B cell (primary cell): ENCODE data around the gene OSER1. TPM values are rescaled to one million over a fixed set of nuclear protein-coding genes. Genes with fewer than 3 reads are reported as not detected.

Source experiments
- ATAC-seq: fragments of 200-7000 bp; cut with Tn5 transposase; one replicate; pipeline ENCODE4 v1.10.0; 2021; ENCODE audit warnings: low read depth, mild to moderate bottlenecking, moderate number of reproducible peaks, moderate library complexity
- CTCF ChIA-PET: fragments of 350-600 bp; sonication (Branson Sonifier 250); formaldehyde crosslinking; loops from one replicate; lab custom pipeline; 2021; ENCODE audit warnings: antibody characterized with exemption, inconsistent platforms; lab: Charles Lee
- POLR2A ChIA-PET: fragments of 350-600 bp; sonication (Branson Sonifier 250); formaldehyde crosslinking; loops from one replicate; lab custom pipeline; 2021; ENCODE audit warnings: antibody characterized with exemption; lab: Charles Lee
- DNase-seq: peaks from one replicate; pipeline ENCODE4 v3.0.0; 2013
- H2AFZ ChIP-seq: 2 replicates; pipeline ENCODE4 v1.6.1; 2012; ENCODE audit warnings: mild to moderate bottlenecking, low read depth, low read length; ENCODE audit not compliant: insufficient read depth, poor library complexity, severe bottlenecking
- H3K27ac ChIP-seq, 2 donors: 1 replicate in 1 of 2; 2 replicates in 1 of 2; pipeline ENCODE4 v1.5.1; 2012 to 2013; ENCODE audit warnings: low read length in 2 of 2, mild to moderate bottlenecking in 2 of 2, moderate library complexity in 1 of 2
- H3K27me3 ChIP-seq, 4 experiments: fragments of 200-600 bp in 1 of 4; sonication (generic) in 1 of 4; replicated peaks in 1 of 4; 1 replicate in 2 of 4; 2 replicates in 2 of 4; pipeline versions ENCODE4 v1.6.1 to v1.7.0; 2013 to 2016; ENCODE audit warnings: low read length in 3 of 4, mild to moderate bottlenecking in 2 of 4, mixed read lengths in 1 of 4, moderate library complexity in 1 of 4; ENCODE audit not compliant: insufficient read depth in 4 of 4, control insufficient read depth in 3 of 4; ENCODE audit errors: control extremely low read depth in 1 of 4
- H3K36me3 ChIP-seq, 2 experiments: replicated peaks in 1 of 2; 1 replicate in 1 of 2; 2 replicates in 1 of 2; pipeline versions ENCODE4 v1.6.1 to v1.7.1; 2013; ENCODE audit warnings: low read length in 1 of 2; ENCODE audit not compliant: insufficient read depth in 2 of 2, control insufficient read depth in 1 of 2; ENCODE audit errors: control extremely low read depth in 1 of 2, extremely low read depth in 1 of 2
- H3K4me1 ChIP-seq, 2 donors: fragments of 200-600 bp in 1 of 2; sonication (generic) in 1 of 2; 1 replicate in 1 of 2; 2 replicates in 1 of 2; pipeline versions ENCODE4 v1.5.1 to v1.6.1; 2013 to 2017; ENCODE audit warnings: low read length in 2 of 2; ENCODE audit not compliant: control insufficient read depth in 2 of 2, insufficient read depth in 2 of 2
- H3K4me2 ChIP-seq: replicated peaks from 2 replicates; pipeline ENCODE3; 2012; ENCODE audit warnings: mild to moderate bottlenecking, low read depth, low read length; ENCODE audit not compliant: poor library complexity, severe bottlenecking
- H3K4me3 ChIP-seq, 5 experiments: fragments of 200-600 bp in 1 of 5; sonication (generic) in 1 of 5; 1 replicate in 3 of 5; 2 replicates in 2 of 5; pipeline versions ENCODE4 v1.5.1 to v1.7.0; 2011 to 2016; ENCODE audit warnings: low read length in 4 of 5, mild to moderate bottlenecking in 4 of 5, low read depth in 2 of 5, control low read depth in 1 of 5, moderate library complexity in 1 of 5; ENCODE audit not compliant: insufficient read depth in 1 of 5; ENCODE audit errors: control extremely low read depth in 1 of 5, extremely low read depth in 1 of 5
- H3K79me2 ChIP-seq: fragments of 200-600 bp; sonication (generic); one replicate; pipeline ENCODE4 v1.6.0; 2016; ENCODE audit warnings: low read length; ENCODE audit not compliant: control insufficient read depth, insufficient read depth
- H3K9ac ChIP-seq: fragments of 200-600 bp; sonication (generic); 2 replicates; pipeline ENCODE4 v1.6.1; 2017; ENCODE audit warnings: mild to moderate bottlenecking, low read length, moderate library complexity
- H3K9me3 ChIP-seq, 3 donors: one replicate each; pipeline versions ENCODE4 v1.6.1 to v1.7.1; 2013; ENCODE audit warnings: low read length in 2 of 3; ENCODE audit not compliant: control insufficient read depth in 2 of 3, insufficient read depth in 1 of 3; ENCODE audit errors: control extremely low read depth in 1 of 3
- H4K20me1 ChIP-seq: 2 replicates; pipeline ENCODE4 v1.6.0; 2012; ENCODE audit warnings: mild to moderate bottlenecking, low read length; ENCODE audit not compliant: insufficient read depth, control insufficient read depth, poor library complexity, severe bottlenecking
- H3K27ac Mint-ChIP-seq: one replicate; pipeline ENCODE4 v1.8.0; 2021; ENCODE audit warnings: mixed read lengths
- H3K27me3 Mint-ChIP-seq: one replicate; pipeline ENCODE4 v1.8.0; 2021; ENCODE audit warnings: mixed read lengths
- H3K4me1 Mint-ChIP-seq: one replicate; pipeline ENCODE4 v1.8.0; 2021; ENCODE audit warnings: mixed read lengths
- H3K4me3 Mint-ChIP-seq: one replicate; pipeline ENCODE4 v1.8.0; 2021; ENCODE audit warnings: mixed read lengths
- H3K9me3 Mint-ChIP-seq: one replicate; pipeline ENCODE4 v1.8.0; 2022; ENCODE audit warnings: mixed read lengths; ENCODE audit not compliant: insufficient read depth
- EZH2 ChIP-seq: IDR thresholded peaks from 2 replicates; pipeline ENCODE4 v1.6.1; 2012; ENCODE audit warnings: borderline replicate concordance, low read depth, mild to moderate bottlenecking, moderate library complexity, low read length; ENCODE audit not compliant: insufficient read depth, poor library complexity, severe bottlenecking
- WGBS: methylation state at CpG from one replicate; pipeline ENCODE4 v1.1.5; 2013; ENCODE audit warnings: missing lambda C conversion rate; ENCODE audit not compliant: insufficient coverage; 5-methylcytosine and 5-hydroxymethylcytosine counted together
- intact Hi-C: fragments of 100-400 bp; cut with micrococcal nuclease; formaldehyde crosslinking; loops from one replicate; pipeline ENCODE4 v1.10.0; 2022
- polyA plus RNA-seq: library from polyadenylated mRNA; depleted of rRNA; stranded (reverse); fragments of >200 nt; gene quantifications from 2 replicates; pipeline ENCODE4 v1.2.3, GENCODE V29; 2012
- total RNA-seq, 2 donors: library from RNA; stranded (reverse); fragments of 120-200 nt in 1 of 2; gene quantifications; 1 replicate in 1 of 2; 2 replicates in 1 of 2; pipeline versions ENCODE4 v1.2.3 to v1.2.4, GENCODE V29; 2013 to 2022
- TF ChIP-seq, protein P1 (sequence below): fragments of 200-600 bp; IDR thresholded peaks from one replicate; pipeline ENCODE4 v1.8.0; 2022; ENCODE audit warnings: antibody characterized with exemption, mild to moderate bottlenecking

The OSER1 gene
- total and polyA plus RNA-seq, 2 donors (not counting 1 experiment from before 2014, with no cell fraction given) = 80.0 to 130 TPM

DNA sequence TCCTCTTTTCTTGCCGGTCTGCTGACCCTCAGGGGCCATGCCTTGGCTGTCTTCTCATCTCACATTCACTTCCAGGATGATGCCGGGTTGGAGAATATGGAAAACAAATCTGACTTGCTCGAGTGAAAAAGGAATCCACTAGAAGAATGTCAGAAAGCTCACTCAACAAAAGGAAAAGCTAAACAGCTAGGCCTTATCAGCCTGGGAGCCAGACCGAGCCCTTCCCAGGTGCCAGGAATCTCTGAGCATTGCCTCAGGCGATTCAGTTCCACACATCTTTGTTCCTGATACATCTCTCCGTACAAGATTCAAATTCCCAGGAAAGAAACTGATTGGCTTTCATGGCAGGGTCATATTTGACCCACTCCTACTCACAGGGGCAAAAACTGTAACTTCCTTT is 9.2 kb upstream of the OSER1 start:
- TF ChIP-seq, protein P1, sequence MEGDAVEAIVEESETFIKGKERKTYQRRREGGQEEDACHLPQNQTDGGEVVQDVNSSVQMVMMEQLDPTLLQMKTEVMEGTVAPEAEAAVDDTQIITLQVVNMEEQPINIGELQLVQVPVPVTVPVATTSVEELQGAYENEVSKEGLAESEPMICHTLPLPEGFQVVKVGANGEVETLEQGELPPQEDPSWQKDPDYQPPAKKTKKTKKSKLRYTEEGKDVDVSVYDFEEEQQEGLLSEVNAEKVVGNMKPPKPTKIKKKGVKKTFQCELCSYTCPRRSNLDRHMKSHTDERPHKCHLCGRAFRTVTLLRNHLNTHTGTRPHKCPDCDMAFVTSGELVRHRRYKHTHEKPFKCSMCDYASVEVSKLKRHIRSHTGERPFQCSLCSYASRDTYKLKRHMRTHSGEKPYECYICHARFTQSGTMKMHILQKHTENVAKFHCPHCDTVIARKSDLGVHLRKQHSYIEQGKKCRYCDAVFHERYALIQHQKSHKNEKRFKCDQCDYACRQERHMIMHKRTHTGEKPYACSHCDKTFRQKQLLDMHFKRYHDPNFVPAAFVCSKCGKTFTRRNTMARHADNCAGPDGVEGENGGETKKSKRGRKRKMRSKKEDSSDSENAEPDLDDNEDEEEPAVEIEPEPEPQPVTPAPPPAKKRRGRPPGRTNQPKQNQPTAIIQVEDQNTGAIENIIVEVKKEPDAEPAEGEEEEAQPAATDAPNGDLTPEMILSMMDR = no peak
- no peak for TF ChIP-seq EZH2
- Histone ChIP-seq H2AFZ (no peak overlapping the region), H3K79me2 (peaks cover 32% of the 10 kb centered on the region), H3K4me2 (no peak overlapping the region), H3K4me3 (no peak overlapping the region), H3K9me3 (no peaks in the 10 kb centered on the region), H4K20me1 (peaks cover 8% of the 10 kb centered on the region), H3K36me3 (peaks cover 0 to 7% of the 10 kb centered on the region in 2 experiments), H3K4me1 (peaks cover 18 to 21% of the 10 kb centered on the region in 2 donors), H3K27me3 (no peaks in the 10 kb centered on the region), H3K27ac (no peak overlapping the region), H3K9ac (no peak overlapping the region)
- DNase-seq (no peak), ATAC-seq (no peak)
- WGBS = 98% methylated on average over 6 of the region's 6 CpGs
- H3K9me3 Mint-ChIP-seq = no peaks in the 10 kb centered on the region
- ChIA-PET POLR2A (no interaction called here), CTCF (interaction anchor here (3.5 to 9.2 kb wide), 2 partner anchors 30 to 92 kb away, joined by 23 to 216 read pairs; partner anchors contain the start of gene FITM2)
- no peaks in the 10 kb centered on the region for H3K27me3 Mint-ChIP-seq
- H3K4me1 Mint-ChIP-seq = peaks cover 34% of the 10 kb centered on the region
- intact Hi-C loops = loop anchor here (5.0 to 10.0 kb wide), 2 partner anchors 243 to 365 kb away; partner anchors contain the start of gene PKIG
- no peak overlapping the region for H3K27ac Mint-ChIP-seq
- H3K4me3 Mint-ChIP-seq = no peak overlapping the region

DNA sequence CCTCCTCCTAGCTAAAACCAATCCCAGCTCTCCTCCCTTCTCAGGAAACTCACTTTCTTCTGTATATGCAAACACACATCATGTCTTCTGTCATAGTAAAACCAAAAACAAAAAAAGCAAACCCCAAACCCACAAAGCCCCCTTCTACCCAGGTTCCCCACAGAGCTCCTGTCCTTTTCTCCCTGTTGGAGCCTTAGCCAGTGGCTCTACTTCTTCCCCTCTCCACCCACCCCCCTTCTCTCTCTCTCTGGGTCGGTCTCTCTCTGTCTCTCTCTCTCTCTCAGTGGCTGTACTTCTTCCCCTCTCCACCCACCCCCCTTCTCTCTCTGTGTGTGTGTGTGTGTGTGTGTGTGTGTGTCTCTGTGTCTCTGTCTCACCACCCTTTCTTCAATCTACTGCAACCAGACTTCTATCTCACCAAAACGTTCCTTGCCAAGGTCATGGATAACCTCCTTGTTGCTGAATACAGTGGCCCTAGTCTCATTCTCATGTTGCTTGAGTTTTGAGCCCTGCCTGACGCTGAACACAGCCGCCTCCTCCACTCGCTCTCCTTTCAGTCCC is 8.7 kb upstream of the OSER1 start:
- Mint-ChIP-seq H3K9me3 (no peaks in the 10 kb centered on the region), H3K27ac (no peak overlapping the region), H3K27me3 (no peaks in the 10 kb centered on the region), H3K4me1 (peaks cover 34% of the 10 kb centered on the region), H3K4me3 (no peak overlapping the region)
- H3K4me1 ChIP-seq = peaks cover 18 to 22% of the 10 kb centered on the region in 2 donors
- H2AFZ ChIP-seq = no peak overlapping the region
- peak overlapping the region in 1 of 2 donors; percentile 25 for H3K27ac ChIP-seq
- peak overlapping the region; percentile 47 for H3K4me2 ChIP-seq
- ATAC-seq (no peak), DNase-seq (no peak)
- ChIA-PET CTCF (interaction anchor here (0.7 to 9.2 kb wide), 10 partner anchors 10 to 648 kb away, joined by 3 to 216 read pairs (median 7); partner anchors contain the start of gene FITM2), POLR2A (no interaction called here)
- H3K36me3 ChIP-seq = peaks cover 0 to 7% of the 10 kb centered on the region in 2 experiments
- TF ChIP-seq EZH2 = no peak
- TF ChIP-seq, protein P1 = no peak
- no peaks in the 10 kb centered on the region for H3K9me3 ChIP-seq
- H3K4me3 ChIP-seq = no peak overlapping the region
- 77% methylated on average over 4 of the region's 5 CpGs for WGBS
- H3K79me2 ChIP-seq = peaks cover 37% of the 10 kb centered on the region
- H3K27me3 ChIP-seq = no peaks in the 10 kb centered on the region
- H4K20me1 ChIP-seq = peaks cover 8% of the 10 kb centered on the region
- H3K9ac ChIP-seq = peak overlapping the region; percentile 10
- intact Hi-C loops = loop anchor here (5.0 to 10.0 kb wide), 2 partner anchors 243 to 366 kb away; partner anchors contain the start of gene PKIG
